AG10803 (cell line): Measurements from ENCODE around the gene SCAMP4.

ENCODE experiments used
- DNase-seq: peaks from one replicate; pipeline ENCODE4 v3.0.0; 2010; ENCODE audit warnings: low read depth
- H3K4me3 ChIP-seq: 2 replicates; pipeline ENCODE4 v1.5.1; 2011; ENCODE audit warnings: mild to moderate bottlenecking, low read length, control low read depth
- TF ChIP-seq, protein P1 (sequence below): conservative IDR thresholded peaks from 2 replicates; pipeline ENCODE4 v1.5.1; 2011; ENCODE audit warnings: mild to moderate bottlenecking, low read length, control low read depth, inconsistent platforms

Gene SCAMP4

DNA sequence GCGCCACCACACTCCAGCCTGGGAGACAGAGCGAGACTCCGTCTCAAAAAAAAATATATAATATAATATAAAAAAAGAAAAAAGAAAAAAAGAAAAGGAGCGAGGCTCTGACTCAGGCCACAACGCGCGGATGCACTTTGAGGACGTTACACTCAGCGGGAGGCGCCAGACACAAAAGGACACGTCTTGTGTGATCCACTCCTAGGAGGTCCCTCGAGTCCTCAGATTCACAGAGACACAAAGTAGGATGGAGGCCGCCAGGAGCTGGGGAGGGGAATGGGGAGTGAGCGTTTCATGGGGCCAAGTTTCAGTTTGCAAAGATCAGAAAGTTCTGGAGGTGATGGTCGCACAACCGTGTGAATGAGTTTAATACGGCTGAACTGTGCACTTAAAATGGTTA lies 11.4 kb upstream of the SCAMP4 start:
- no peak for DNase-seq
- TF ChIP-seq, protein P1, sequence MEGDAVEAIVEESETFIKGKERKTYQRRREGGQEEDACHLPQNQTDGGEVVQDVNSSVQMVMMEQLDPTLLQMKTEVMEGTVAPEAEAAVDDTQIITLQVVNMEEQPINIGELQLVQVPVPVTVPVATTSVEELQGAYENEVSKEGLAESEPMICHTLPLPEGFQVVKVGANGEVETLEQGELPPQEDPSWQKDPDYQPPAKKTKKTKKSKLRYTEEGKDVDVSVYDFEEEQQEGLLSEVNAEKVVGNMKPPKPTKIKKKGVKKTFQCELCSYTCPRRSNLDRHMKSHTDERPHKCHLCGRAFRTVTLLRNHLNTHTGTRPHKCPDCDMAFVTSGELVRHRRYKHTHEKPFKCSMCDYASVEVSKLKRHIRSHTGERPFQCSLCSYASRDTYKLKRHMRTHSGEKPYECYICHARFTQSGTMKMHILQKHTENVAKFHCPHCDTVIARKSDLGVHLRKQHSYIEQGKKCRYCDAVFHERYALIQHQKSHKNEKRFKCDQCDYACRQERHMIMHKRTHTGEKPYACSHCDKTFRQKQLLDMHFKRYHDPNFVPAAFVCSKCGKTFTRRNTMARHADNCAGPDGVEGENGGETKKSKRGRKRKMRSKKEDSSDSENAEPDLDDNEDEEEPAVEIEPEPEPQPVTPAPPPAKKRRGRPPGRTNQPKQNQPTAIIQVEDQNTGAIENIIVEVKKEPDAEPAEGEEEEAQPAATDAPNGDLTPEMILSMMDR = no peak
- no peak overlapping the region for H3K4me3 ChIP-seq

DNA sequence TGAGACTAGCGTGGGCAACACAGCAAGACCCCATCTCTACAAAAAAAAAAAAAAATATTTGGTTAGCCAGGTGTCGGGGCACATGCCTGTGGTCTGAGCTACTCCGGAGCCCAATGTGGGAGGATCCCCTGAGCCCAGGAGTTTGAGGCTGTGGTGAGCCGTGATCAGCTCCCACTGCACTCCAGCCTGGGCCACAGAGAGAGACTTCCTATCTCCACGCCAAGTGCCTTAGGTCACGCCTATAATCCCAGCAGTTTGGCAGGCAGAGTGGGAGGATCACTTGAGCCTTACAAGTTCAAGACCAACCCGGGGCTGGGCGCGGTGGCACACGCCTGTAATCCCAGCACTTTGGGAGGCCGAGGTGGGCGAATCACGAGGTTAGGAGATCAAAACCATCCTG lies 8.7 kb upstream of the SCAMP4 start:
- TF ChIP-seq, protein P1 = no peak
- DNase-seq = no peak
- no peak overlapping the region for H3K4me3 ChIP-seq

DNA sequence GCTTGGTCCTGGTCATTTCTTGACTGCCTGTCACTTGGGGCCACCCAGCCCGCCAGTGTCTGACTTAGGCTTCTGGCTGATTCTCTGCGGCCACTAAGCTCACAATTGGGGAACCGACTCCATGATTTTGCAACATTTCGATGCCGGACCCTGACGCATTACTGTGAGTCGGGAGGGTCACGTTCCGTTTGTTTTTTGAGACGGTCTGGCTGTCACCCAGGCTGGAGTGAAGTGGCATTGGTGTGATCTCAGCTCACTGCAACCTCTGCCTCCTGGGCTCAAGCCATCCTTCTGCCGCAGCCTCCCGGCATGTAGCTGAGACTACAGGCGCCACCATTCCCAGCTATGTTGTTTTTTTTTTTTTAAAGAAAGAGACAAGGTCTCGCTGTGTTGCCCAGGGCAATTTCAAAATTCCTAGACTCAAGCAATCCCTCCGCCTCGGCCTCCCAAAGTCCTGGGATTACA lies 3.2 kb upstream of the SCAMP4 start:
- TF ChIP-seq, protein P1 = no peak
- no peak for DNase-seq

DNA sequence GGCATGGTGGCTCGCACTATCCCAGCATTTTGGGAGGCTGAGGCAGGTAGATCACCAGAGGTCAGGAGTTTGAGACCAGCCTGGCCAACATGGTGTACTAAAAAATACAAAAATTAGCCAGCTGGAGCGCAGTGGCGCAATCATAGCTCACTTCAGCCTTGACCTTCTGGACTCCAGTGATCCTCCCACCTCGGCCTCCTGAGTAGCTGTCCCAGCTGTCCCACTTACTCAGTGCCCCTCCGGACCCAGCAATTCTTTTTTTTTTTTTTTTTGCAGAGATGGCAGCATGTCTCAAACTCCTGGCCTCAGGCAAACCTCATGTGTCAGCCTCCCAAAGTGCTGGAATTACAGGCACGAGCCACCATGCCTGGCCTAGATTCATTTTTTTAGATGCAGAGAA lies 2.3 kb upstream of the SCAMP4 start:
- TF ChIP-seq, protein P1 = no peak
- no peak for DNase-seq
- H3K4me3 ChIP-seq = no peak overlapping the region

More for the DNA sequence above, 3.2 kb upstream of the SCAMP4 start:
- H3K4me3 ChIP-seq = no peak overlapping the region

DNA sequence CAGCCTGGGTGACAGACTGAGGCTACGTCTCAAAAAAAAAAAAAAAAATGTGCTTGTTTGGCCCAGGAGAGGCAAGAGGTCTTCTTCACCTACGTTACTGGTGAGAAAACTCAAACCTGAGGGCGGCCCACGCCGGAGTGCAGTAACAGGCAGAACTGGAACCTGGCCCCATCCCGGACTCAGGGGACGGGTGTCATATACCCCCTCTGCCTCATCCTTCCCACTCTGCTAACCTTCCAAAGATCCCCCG lies 414 bp upstream of the SCAMP4 start:
- TF ChIP-seq, protein P1 = no peak
- H3K4me3 ChIP-seq = peak overlapping the region; percentile 41
- DNase-seq = no peak

DNA sequence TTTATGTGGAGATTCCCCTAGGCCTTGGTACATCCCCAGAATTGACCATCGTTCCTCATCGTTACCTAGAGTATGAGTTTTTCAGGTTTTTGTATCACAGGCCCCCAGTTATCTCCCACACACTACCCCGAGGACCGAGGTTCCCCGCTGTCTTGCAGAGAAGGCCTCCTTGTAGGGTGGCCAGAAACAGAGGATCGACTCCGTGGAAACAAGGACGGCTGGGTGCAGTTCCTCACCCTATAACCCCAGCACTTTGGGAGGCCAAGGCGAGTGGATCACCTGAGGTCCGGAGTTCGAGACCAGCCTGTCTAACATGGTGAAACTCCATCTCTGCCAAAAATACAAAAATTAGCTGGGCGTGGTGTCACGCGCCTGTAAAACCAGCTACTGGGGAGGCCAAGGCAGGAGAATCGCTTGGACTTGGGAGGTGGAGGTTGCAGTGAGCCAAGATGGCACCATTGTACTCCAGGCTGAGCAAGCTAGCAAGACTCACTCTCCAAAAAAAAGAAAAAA lies 720 bp downstream of the SCAMP4 start:
- peak overlapping the region; percentile 74 for H3K4me3 ChIP-seq
- DNase-seq = no peak
- TF ChIP-seq, protein P1 = no peak

DNA sequence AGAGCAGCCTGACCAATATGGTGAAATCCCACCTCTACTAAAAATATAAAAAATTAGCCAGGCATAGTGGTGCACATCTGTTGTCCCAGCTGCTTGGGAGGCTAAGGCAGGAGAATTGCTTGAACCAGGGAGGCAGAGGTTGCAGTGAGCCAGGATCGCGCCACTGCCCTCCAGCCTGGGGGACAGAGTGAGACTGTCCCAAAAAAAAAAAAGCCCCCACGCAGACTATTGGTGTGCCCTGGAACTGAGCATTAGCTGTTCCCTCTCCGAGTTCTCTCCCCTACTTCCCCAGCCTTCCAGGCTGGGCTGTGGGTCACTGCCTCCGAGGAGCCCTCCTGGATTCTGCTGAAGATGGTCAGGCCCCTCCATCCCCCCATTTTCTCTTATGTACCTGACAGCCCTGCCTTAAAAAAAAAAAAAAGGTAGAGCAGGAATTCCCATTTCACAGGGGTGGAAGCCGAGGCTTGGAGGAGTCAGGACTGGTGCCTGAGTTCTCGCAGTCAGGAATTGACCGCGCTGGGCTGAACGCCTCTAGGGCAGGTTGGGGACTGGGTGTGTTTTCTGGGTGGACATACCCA lies 1.9 kb downstream of the SCAMP4 start:
- TF ChIP-seq, protein P1 = no peak
- no peak for DNase-seq
- no peak overlapping the region for H3K4me3 ChIP-seq
